NCI-H1092 (cell line): ENCODE data around the gene RALGAPA2.

Experiments
- DNase-seq: peaks from one replicate; lab custom pipeline; 2025; lab: John Stamatoyannopoulos, UW

RALGAPA2 gene

DNA sequence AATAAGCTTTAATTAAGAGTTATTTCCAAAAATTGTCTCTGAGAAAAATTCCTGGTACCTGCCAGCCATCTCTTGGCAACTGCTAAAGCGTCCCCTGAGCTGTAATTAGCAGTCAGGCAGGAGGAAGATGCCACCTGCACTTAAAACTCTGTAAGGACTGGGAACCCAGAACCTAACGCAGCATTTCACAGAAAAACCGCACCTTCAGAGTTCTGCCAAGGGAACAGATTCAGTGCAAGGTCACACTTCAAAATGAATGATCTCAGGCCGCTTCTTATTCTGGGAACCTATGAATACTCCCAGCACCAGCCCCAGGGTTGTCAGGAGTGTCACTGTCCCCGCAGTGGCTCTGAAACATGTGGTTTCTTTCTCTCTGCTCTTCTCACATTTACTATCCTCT lies 307.8 kb downstream of the RALGAPA2 start:
- DNase-seq = no peak

DNA sequence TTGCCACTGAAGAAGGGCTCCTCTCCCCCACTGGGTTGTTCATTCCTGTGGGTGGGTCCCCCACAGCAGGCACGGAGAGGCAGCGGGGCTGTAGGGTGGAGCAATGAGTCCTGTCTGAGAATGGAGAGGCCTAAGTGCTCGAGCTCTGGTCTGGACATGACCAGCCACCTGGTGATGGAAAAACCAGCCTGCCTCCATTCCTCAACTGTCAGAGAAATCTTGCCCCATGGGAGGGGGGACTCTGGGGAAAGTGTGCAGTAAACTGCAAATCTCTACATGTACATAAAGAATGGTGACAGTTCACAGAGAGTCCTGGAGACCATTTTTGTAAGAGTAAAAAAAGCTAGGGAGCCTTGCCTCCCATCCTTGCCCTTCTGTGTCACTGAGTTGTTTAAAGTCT lies 310.5 kb downstream of the RALGAPA2 start:
- no peak for DNase-seq

DNA sequence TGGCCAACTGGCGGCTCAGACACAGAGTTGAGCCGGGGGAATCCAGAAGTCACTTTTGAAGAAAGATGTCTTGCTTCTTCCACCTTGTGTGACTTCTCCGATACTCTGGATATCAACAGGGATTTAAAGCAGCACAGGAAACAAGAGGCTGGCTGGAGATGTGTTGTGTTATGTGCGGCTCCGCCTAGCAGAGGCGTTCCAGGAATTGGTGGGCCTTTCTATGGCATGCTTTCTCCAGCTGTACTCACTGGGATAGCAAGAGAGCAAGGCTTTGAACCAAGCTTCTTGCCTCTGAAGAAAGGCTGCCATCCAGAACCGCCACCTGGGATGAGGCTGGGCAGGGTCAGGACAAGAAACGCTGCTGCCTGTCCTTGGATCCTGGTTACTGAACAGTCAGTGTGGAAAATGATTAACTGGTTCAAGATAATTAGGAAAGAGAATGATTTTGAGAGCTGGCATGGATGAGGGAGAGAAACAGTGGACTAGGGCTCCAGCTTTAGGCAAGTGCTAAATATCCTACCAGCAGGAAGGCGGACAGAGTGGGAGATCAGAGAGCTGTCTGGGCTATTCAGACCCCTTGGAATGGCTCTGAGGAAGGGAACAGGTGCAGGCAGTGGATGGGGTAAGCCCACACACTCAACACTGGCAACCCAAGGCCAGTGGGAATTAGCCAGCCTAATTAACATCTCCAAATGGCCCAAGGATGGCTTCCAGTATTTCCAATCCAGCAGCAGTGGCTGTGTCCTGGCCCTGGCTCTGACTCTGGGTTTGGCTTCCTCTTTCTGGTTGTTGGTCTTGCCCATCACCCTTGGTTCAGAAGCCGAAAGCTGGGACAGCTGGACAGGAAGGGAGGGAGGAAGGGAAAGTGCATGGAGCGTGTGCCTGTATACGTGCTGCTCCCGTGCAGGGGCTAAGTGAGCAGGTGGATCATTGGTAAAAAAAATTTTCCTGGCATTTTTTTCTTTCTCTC lies 312.6 kb downstream of the RALGAPA2 start:
- no peak for DNase-seq

DNA sequence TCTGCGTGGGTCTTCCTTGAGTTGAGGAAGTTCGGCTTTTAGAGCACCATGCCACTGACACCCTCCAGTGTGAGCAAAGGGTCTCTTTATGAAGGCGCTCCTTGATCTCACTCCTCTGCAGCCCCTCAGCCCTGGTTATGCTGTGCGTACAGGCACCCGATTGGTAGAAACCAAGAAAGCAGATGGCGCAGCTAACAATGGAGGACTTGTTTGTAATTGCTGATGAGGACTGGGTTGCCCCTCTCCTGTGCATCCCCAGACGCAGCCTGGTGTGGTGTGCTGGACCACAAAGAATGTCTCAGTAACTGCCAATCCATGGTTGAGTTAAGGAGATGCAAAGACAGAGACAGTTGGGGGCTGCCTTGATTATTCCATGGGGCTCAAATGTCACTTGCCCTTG lies 314.3 kb downstream of the RALGAPA2 start:
- DNase-seq = no peak

DNA sequence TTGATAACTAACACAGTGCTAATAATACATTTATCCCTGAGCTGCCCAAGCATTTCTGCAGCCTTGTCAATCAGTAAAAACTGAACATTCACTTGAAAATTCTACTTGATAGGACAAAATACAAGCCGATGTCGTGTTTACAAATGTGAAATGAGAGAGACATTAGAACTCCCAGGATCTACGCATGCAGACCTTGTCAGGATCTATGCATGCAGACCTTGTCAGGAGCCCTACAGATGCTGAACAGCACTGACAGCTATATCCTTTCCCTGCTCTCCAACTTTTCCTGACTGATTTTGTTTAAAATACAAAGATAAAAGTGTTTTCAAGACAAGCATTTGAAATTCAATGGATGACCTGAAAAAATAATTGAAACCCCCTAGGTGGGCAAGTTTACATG lies 315.6 kb downstream of the RALGAPA2 start:
- no peak for DNase-seq

DNA sequence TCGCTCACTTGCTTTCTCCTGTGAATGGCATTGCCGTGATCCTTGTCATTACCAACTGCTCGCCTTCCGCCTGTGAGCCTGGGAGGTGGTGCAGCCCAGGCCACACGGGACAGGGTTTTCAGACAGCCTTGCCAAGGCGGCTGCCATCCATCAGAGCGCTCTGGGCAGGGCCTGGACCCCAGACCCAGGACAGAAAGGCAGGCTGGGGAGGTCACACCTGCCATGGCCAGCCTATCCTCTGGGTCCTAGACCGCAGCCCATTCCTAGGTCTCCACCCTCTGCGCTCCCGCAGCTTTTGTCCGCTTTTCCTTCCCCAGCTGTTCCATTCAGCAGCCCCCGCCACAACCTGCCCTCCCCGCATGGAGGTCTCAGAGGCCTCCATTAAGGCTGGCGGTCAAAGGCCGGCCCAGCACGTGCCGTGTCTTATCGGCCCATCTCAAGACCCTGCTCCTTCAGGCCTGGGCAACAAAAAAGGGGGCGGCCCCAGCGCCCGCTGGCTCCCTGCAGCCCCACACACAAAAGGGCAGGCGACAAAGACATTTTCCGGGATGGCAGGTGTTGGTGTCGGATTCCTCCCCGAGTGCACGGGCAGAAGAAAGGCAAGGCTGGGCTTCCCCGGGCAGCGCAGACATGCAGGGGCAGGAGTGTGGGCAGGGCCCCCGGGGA lies 316.4 kb downstream of the RALGAPA2 start:
- peak; percentile 64 for DNase-seq

DNA sequence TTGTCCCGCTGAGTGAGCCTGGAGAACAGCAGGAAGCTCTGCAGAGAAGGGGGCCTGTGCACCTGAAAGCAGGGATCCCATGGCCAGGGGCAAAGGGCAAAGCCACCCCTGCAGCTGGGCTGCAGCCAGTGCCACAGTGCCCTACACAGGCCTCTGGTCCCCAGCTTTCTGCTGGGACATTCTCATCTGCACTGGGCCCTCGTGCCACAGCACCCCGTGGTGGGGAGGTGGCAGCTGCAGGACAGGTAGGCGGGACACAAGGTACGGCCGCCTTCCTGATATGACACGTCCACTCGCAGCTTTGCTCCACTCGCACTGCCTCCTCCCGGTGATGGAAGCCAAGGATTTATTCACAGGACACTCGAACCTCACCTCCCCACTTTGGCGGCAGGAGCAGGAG lies 317.4 kb downstream of the RALGAPA2 start:
- no peak for DNase-seq

DNA sequence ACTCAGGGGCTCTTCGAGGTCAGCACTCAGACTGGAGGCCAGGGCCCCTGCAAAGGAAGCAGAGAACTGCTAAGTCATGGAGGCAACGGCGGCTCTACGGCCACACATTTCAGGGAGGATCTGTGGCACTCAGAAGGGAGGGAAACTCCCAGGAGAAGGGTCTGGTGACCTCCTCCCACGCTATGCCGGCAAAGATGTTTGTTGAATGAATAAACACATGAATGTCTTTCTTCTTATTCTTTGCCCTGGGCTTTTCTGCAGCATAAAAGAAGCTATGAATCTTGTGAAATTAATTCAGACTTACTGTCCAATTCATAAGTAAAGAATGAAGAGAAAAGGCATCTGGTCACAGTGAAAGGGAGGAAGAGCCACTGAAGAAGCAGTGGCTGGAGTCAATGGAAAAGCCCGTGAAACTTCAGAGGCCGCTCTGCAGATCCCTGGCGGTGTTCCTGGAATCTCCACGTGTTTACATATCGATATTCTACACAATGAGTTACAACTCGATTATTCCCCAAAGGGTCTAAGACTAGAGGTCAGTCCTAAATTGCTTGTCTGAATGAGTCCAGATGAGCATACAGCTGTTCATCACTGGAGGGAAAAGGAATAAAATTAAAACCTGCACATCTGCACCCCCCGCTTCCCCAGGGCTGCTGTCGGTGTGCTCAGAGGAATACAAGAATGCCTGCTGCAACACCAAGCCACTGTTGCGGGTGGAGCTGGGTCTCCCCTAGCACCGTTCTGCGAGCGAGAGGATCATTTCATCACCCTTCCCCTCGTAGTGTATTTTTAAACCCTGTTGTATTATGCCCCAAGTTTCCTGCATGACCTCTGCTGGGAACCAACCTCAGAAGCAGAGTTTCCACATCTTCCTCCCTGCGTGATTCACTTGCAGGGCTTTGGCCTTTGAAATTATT lies 319.0 kb downstream of the RALGAPA2 start:
- DNase-seq = no peak

DNA sequence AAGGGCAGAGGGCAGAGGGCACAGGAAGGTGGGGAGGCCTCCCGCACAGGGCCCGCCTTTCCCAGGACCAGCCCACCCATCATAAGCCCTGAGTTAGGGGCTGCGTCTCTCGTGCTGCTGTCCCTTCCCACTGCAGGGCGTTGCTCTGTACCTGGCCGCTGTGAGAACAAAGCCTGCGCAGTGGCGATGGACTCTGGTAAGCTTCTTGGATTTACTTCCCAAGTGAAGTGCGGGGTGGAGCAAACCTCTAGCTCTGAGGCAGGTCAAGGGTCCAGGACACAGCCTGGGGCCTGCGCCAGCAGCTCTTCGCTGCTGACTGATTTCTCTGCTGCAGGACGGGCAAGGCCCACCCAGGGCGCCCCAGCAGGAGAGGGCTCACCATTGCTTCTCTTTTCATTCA lies 320.7 kb downstream of the RALGAPA2 start:
- DNase-seq = no peak

DNA sequence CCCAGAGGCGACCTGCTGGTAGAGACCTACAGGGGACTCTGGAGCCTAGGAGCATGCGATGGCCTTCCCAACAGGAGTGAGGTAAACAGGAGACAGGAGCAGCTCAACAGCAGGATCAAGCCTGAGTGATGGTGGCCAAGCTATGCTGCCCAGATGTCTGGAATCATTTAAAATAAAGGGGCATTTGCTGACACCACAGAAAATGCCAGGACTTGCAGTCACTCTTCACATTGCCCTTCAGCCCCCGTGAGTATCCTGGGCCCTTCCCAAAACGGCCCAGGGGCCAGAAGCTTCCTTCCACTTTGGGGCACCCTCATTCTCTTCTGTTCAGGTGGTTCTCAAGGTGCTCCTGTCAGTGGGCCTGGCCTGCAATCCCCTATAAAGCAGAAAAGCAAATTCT lies 321.3 kb downstream of the RALGAPA2 start:
- DNase-seq = no peak

DNA sequence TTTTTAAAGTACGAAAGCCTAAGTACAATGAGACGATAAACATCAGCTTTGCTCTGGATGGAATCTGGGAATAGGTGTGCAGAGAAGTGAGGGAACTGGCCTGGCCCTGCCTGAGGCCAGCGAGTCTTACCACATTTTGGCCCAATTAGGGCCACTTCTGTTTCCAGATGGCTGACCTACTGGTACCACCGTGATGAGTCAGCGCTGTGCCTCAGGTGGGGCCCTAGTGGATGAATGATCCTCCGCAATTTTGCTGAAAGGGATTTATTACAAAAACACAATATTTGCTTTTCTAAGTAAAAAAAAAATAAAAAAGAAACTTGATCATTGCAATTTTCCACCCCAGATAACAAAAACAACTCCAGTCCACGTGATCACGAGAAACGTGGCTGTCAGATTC lies 322.1 kb downstream of the RALGAPA2 start:
- DNase-seq = no peak

DNA sequence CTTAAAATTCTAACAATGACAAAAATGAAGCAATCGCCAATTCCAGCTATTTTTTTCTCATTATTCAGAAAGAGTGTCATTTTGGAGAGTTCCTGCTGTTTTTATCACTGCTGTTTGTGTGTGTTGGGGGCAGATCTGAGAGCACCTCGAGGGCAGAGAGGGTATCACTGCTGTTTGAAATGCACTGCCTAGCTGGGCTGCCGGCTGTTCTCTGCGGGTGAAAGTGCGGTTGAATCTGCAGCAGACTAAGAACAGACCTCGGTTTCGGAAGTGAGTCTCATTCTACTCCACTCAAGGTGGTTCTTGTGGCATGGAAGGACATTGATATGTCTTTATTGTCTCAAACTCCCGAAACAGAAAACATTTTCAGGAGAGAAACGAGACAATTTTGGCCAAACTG lies 326.3 kb downstream of the RALGAPA2 start:
- DNase-seq = no peak

DNA sequence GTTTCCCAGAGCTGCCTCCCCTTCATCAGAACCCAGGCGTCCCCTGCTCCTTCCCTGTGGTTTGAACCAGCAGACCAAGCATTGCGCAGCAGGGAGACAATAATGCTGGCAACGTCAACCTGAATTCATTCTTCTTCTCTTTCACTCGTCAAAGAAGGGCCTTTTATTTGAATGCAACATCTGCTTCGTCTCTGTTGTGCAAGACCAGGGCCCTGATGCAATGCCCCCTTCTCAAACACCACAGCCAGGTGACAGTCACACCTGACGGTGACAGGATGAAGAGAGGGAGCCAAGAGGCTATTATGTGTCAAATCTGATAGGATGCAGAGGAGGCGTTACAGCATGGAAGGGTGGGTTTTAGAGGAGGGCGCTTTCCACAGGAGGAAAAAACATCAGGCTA lies 336.6 kb downstream of the RALGAPA2 start:
- DNase-seq = no peak

DNA sequence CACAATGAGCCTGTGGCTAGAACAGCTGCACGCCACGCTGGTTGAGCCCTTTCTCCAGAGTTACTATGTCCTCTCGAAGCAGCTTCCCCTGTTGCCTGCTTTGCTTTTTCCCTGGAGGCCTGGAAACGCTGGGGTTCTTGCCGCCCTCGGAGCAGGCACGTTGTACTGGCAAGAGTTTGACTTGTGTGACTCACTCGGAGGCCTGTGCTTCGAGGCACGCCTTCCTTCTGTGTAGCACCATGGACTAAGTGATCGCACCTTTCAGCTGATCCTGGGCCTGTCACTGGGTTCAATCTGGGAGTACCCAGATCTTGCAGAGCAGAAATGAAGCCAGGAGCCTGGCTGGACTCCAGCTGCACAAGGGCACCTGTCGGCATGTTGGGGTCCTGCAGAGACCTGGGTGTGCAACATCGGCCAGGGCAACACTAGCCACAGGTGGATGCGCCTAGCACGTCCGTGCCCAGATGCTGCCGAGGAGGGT lies 339.3 kb downstream of the RALGAPA2 start:
- peak; percentile 61 for DNase-seq

DNA sequence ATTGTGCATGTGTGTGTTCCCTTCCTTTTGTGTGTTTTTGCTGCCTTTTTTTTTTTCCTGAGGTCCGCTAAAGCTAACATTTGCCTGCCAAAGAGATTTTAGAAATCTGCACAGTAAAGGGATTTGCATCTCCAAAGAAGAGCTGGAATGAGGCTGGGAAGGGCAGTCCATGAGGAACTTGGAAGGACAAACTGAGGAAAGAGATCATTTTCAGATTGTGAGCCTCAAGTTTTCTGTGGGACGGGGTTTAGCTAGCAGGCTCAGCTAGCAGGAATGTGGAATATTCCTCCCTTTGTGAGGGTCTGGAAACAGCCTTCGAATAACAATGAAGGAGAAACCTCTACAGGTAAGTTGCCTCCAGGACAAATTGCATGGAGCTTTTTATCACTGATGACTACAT lies 340.8 kb downstream of the RALGAPA2 start:
- no peak for DNase-seq

DNA sequence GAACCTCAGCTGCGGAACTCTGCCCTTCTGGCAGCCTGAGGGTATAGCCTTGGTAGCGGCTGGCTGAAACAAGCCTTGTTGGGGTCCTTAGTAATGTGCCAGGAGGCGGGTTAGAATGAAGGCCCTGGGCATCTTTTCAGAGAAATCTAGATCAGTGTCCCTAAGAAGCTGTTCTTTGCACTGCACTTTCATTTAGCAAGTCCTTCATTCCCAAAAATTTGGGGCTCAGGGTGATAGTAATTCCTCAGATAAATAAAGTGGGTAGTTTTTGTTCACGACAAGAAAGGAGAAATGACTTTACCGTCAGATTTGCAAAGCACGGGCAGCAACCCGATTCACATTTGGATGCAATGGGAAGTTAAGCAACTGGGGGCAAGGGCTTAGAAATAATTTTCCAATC lies 341.4 kb downstream of the RALGAPA2 start:
- peak; percentile 13 for DNase-seq

DNA sequence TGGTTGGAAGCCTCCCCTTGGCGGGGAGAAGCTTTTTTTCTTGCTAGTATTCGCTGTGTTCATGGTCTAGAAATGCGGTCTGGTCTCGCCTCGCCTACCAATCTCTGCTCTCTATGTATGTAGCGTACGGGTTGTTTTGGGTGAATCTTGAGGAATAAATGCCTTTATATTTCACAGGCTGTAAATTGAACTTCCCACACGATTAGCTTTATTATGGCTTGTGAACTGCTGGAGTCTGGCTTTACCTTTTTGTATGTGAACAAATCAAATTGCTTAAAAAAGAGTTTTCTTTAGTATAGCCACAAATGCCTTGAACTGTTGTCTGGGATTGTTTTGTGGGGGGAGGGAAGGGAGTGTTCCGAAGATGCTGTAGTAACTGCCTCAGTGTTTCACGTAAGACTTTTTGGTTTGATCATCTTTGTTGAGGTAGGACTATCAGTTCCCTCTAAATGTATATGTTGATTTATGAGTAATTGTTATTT lies 342.3 kb downstream of the RALGAPA2 start:
- no peak for DNase-seq

DNA sequence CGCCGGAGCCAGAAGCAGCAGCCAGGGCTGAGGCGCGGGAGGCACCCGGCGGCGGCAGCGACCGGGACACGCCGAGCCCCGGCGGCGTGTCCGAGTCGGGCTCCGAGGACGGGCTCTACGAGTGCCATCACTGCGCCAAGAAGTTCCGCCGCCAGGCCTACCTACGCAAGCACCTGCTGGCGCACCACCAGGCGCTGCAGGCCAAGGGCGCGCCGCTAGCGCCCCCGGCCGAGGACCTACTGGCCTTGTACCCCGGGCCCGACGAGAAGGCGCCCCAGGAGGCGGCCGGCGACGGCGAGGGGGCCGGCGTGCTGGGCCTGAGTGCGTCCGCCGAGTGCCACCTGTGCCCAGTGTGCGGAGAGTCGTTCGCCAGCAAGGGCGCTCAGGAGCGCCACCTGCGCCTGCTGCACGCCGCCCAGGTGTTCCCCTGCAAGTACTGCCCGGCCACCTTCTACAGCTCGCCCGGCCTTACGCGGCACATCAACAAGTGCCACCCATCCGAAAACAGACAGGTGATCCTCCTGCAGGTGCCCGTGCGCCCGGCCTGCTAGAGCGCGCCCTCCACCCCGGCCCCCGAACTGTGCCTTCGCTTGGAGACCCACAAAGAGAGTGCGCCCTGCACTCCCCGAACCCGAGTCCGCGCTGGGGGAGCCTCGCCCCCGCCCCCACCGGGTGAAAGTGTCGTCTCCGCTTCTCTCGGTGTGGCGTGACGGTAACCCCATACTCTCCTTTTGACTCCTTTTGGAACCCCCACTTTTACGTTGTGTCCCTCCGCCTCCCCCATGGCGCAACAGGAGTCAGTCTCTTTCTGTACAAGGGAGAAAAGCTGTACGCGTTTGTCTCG lies 343.0 kb downstream of the RALGAPA2 start:
- DNase-seq = peak; percentile 36

DNA sequence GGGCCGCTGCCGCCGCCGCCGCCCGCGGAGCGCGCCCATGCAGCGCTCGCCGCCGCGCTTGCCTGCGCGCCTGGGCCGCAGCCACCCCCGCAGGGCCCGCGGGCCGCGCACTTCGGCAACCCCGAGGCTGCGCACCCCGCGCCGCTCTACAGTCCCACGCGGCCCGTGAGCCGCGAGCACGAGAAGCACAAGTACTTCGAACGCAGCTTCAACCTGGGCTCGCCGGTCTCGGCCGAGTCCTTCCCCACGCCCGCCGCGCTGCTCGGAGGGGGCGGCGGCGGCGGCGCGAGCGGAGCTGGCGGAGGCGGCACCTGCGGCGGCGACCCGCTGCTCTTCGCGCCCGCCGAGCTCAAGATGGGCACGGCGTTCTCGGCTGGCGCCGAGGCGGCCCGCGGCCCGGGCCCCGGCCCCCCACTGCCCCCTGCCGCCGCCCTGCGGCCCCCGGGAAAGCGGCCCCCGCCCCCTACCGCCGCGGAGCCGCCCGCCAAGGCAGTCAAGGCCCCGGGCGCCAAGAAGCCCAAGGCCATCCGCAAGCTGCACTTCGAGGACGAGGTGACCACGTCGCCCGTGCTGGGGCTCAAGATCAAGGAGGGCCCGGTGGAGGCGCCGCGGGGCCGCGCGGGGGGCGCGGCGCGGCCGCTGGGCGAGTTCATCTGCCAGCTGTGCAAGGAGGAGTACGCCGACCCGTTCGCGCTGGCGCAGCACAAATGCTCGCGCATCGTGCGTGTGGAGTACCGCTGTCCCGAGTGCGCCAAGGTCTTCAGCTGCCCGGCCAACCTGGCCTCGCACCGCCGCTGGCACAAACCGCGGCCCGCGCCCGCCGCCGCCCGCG lies 343.8 kb downstream of the RALGAPA2 start:
- no peak for DNase-seq
